Kasumi-1 (cell line): ENCODE data around the gene ABCG4.
A peak's percentile ranks its signal among the peaks of the same experiment; 100 is the strongest.
"Not testable (repeated sequence)": the region's sequence is repeated elsewhere in the genome, so short reads cannot be mapped to it uniquely, and the experiment has no call there.

Experiments used
- DNase-seq, 2 experiments: peaks; one replicate each; lab custom pipeline; 2025; lab: John Stamatoyannopoulos, UW

Gene ABCG4

GRCh38 chr11:119181677-119182412 is 33.0 kb downstream of the ABCG4 start:
- DNase-seq = peak; percentile 54 to 70

- not testable (repeated sequence) for DNase-seq
Measured at GRCh38 chr11:119184399-119184798, 35.5 kb downstream of the ABCG4 start.

GRCh38 chr11:119185981-119186634 is 37.3 kb downstream of the ABCG4 start:
- DNase-seq = no peak

GRCh38 chr11:119187123-119187892 is 38.5 kb downstream of the ABCG4 start:
- no peak for DNase-seq

GRCh38 chr11:119188067-119188466 is 39.2 kb downstream of the ABCG4 start:
- DNase-seq = no peak

GRCh38 chr11:119188887-119189286 is 40.0 kb downstream of the ABCG4 start:
- no peak for DNase-seq

- no peak for DNase-seq
Measured at GRCh38 chr11:119189393-119189792, 40.5 kb downstream of the ABCG4 start.

- no peak for DNase-seq
Measured at GRCh38 chr11:119190531-119190930, 41.7 kb downstream of the ABCG4 start.

- not testable (repeated sequence) for DNase-seq
Measured at GRCh38 chr11:119191265-119191664, 42.4 kb downstream of the ABCG4 start.

GRCh38 chr11:119192111-119192510 is 43.3 kb downstream of the ABCG4 start:
- no peak for DNase-seq

- no peak for DNase-seq
Measured at GRCh38 chr11:119193001-119193400, 44.1 kb downstream of the ABCG4 start.

GRCh38 chr11:119193626-119194025 is 44.8 kb downstream of the ABCG4 start:
- no peak for DNase-seq

GRCh38 chr11:119194811-119195440 is 46.1 kb downstream of the ABCG4 start:
- no peak for DNase-seq

GRCh38 chr11:119195680-119196079 is 46.8 kb downstream of the ABCG4 start:
- no peak for DNase-seq

GRCh38 chr11:119196833-119197483 is 48.1 kb downstream of the ABCG4 start:
- peak; percentile 89 to 95 for DNase-seq

GRCh38 chr11:119198925-119199324 is 50.1 kb downstream of the ABCG4 start:
- DNase-seq = no peak

GRCh38 chr11:119201236-119201635 is 52.4 kb downstream of the ABCG4 start:
- DNase-seq = not testable (repeated sequence)

GRCh38 chr11:119202554-119202953 is 53.7 kb downstream of the ABCG4 start:
- DNase-seq = no peak

GRCh38 chr11:119204066-119204465 is 55.2 kb downstream of the ABCG4 start:
- DNase-seq = no peak

GRCh38 chr11:119205080-119205479 is 56.2 kb downstream of the ABCG4 start:
- peak; percentile 20 to 29 for DNase-seq

- peak; percentile 82 to 83 for DNase-seq
Measured at GRCh38 chr11:119205574-119206510, 57.0 kb downstream of the ABCG4 start, which contains the start of gene CBL. TSS of gene CBL (plus strand) at chr11:119206339. CDS start at chr11:119206418, 79 bp downstream.
